Activated T-helper 1 cell treated with Interleukin-2 at 50 U/mL for 16 hours (primary cell): ENCODE measurements around the gene CLCN6.
"Not testable (repeated sequence)": the region's sequence is repeated elsewhere in the genome, so short reads cannot be mapped to it uniquely, and the experiment has no call there.

Experiments used
- DNase-seq: peaks from one replicate; pipeline ENCODE4 v3.0.0-alpha.2; 2020; ENCODE audit warnings: low read depth

Gene CLCN6

GRCh38 chr1:11796036-11796828 lies 9.8 kb upstream of the CLCN6 start:
- no peak for DNase-seq

DNA sequence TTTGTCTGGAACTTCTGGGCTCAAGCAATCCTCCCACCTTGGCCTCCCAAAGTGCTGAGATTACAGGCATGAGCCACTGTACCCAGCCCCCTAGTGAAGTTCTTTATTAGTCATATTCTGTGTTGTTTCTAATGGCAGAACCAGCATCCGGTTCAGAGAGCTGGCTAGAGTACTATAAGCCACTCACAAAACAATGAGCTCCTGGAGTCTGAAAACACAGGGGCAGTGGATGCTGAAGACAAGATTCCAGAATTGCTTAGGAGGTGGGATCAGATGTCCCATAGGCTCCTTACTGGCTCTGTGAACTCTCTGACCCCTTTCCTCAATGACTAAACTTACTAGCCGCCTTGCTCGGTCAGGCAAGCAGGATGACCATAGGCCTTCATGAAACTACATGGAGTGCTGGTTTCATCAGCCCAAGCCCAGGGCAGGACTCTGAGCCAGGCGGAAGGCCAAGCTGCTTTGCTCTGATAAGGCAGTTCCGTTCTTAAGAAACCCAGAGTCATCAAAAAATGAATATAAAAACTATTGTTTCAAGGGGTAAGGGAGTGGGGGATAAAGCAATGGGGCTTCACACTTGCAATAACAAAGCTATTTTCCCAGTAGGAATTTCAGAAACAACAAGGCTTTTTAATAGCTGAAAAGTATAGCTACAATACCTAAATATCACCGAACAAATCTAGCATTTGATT lies 8.3 kb upstream of the CLCN6 start:
- no peak for DNase-seq

DNA sequence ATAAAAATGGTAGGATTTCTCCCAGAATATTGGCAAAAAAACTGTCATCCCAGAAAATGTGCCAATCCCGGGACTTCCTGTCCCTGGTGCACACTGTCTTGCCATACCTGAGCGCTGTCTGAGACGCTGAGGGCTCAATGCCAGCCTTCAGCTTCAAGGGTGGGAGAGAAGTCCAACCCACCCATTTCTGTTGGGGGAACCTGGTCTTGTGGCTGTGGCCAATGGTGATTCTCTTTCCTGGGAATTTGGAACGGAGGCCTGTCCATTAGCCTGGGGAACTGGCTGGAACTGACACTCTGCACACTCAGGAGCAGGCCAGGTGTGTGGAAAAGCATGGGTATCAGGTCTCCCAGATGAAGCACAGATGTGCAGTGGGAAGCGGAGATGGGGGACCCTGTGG lies 6.9 kb upstream of the CLCN6 start:
- DNase-seq: no peak

DNA sequence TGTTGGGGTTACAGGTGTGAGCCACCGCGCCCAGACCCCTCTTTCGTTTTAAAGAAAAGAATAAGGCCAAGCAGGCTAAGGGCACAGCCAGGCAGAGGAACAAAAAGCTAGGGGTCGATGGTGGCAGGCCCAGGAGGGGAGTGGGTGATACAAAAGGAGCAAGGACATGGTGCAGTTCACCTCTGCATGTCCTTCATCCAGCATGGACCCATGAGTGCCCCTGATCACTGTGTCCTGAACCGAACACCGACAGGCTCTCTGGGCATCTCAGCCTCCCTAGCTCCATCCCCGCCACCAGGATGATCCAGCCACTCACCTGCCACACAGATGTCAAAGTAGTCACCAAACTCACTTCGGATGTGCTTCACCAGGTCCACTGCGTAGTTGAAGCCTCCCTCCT lies 6.1 kb upstream of the CLCN6 start:
- DNase-seq: no peak

DNA sequence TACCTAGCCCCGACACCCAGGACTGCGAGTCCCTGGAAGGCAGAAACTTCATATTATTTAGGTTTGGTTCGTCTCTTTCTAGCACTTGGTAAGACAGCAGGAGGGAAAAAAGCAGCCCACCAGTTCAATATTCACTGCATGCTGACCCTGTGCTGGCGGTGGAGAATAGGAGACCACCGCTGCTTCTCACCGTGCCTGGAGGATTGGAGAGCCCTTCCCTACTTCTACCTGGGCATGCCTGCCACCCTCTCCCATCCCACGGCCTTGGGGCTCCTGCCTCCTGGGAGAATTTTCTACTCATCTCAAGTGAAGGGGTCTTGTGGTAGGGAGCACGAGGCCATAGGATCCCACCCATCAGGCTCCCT lies 5.6 kb upstream of the CLCN6 start:
- DNase-seq: no peak

DNA sequence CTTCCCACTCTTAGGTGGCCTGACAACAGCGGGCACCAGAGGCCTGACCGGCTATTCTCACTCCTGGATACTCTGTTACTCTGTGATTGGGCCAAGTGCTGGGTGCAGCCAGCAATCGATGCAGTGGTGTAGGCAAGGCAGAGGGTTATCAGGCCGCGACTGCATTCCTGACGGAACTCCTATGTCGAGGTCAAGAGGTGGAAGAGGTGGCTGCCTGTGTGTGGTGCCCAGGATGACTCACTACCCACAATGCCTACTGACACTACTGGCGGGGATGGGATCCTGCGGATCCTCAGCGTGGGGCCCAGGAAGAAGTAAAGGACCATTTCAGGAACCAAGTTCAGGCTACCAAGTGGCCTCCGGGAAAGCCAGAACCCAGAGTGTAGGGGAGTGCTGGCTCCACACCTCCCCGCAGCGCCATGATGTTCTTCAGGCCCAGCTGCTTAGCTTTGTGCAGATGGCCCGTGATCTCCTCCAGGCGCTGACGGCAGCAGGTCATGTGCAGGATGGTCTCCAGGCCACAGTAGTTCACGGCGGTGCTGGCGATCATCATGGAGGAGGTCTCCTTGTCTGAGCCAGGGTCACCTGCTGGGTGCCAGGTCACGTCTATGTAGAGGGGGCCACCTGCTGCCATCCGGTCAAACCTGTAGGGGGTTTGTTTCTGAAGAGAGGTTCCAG lies 5.1 kb upstream of the CLCN6 start:
- DNase-seq: no peak

GRCh38 chr1:11802616-11802972 lies 3.4 kb upstream of the CLCN6 start:
- DNase-seq: no peak

GRCh38 chr1:11802973-11803885 lies 2.8 kb upstream of the CLCN6 start:
- DNase-seq: peak; percentile 67

DNA sequence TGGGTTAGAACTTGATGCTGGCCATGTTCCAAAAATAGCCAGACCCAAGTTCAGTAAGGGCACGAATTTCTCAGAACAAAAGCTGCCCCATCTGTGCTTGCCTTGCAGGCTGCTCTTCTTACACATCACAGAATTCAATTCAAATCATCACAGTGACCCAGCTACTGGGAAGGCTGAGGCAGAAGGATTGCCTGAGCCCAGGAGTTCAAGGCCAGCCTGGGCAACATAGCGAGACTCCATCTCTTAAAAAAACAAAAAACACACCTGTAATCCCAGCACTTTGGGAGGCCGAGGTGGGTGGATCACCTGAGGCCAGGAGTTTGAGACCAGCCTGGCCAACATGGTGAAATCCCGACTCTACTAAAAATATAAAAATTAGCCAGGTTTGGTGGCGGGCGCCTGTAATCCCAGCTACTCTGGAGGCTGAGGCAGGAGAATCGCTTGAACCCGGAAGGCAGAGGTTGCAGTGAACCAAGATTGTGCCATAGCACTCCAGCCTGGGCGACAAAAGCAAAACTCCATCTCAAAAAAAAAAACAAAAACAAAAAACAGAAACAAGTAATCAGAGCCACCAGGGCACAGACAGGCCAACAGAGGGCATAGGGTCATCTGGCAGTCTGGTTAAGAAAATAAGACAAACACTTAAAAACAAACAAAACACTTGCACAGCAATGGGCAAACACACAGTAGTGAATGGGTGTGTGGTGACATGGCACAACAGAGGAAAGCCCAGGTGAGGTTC lies 1.9 kb upstream of the CLCN6 start:
- not testable (repeated sequence) for DNase-seq

- no peak for DNase-seq
Observed at GRCh38 chr1:11804666-11805421, 1.1 kb upstream of the CLCN6 start.

GRCh38 chr1:11806307-11806936 lies 431 bp downstream of the CLCN6 start:
- DNase-seq: no peak

DNA sequence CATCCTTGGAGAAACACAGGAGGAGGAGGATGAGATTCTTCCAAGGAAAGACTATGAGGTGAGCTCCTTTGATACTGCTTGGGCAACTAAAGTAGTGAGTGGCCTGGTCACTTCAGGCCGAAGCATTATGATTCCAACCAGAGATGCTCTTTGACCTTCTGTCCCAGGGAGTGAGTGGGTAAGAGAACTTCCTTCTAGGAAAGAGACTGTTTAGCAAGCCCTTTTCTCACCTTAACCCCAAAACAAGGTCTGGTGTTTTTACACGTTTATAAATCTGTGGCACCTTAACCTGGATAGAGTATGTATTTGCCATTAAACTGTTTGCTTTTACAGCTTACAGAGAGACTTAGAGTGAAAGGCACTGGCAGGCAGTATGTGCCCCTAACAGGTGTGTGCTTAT lies 1.1 kb downstream of the CLCN6 start:
- DNase-seq: no peak

GRCh38 chr1:11813021-11813420 lies 7.0 kb downstream of the CLCN6 start:
- no peak for DNase-seq

GRCh38 chr1:11817192-11817591 lies 11.2 kb downstream of the CLCN6 start:
- no peak for DNase-seq

DNA sequence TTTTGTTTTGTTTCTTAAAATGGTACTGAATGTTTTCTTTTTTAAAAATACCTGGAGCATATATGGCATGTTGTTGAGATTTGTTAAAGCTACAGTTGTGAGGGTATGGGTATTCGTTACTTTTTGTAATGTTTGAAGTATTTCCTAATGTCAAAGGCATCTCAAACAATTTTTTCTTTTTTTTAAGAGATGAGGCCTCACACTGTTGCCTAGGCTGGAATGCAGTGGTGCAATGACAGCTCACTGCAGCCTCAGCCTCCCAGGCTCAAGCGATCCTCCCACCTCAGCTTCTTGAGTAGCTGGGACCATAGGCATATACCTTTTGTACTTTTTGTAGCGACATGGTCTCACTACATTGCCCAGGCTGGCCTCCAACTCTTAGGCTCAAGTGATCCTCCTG lies 16.1 kb downstream of the CLCN6 start:
- no peak for DNase-seq

GRCh38 chr1:11823366-11824137 lies 17.6 kb downstream of the CLCN6 start:
- no peak for DNase-seq

DNA sequence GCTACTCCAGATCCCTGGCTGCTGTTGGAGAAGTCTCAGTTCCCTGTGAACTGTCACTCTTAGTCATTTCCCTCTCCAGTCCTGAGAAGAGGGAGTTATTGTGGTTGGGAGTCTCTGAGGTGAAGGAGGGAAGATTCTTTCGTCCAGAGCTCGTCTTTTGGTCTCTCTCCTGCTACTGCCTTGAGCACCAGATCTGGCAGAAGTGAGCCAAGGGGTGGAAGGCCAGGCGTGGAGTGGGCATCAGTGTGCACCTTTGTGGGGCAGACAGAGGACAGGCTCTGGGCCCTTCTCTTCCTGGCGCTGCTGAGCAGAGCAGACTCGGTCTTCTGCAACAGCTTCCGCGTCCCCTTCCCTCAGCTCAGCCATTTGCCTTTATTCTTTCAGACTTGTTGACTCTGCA lies 19.1 kb downstream of the CLCN6 start:
- no peak for DNase-seq

DNA sequence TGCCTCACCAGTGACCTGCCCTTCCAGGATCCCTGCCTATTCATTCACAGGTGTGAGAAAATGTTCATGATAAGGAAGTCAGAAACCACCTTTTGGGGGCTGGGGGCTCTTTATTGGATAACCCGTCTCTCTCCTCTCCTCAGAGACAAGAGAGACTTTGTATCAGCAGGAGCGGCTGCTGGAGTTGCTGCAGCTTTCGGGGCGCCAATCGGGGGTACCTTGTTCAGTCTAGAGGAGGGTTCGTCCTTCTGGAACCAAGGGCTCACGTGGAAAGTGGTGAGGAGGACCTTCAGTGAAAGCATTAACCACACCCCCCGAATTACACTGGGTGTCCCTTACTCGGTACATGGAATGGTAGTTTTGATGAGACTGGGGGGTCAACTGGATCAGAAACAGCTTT lies 21.0 kb downstream of the CLCN6 start:
- DNase-seq: no peak

GRCh38 chr1:11828511-11828910 lies 22.5 kb downstream of the CLCN6 start:
- DNase-seq: no peak
